H9 (cell line): Measurements from ENCODE around the gene DNMBP. TPM values are rescaled to one million over a fixed set of nuclear protein-coding genes. Genes with fewer than 3 reads are reported as not detected.

Experiments used
- DNase-seq: peaks from one replicate; pipeline ENCODE4 v3.0.0-alpha.2; 2017
- H2AFZ ChIP-seq: one replicate; pipeline ENCODE4 v1.6.1; 2013; ENCODE audit warnings: mild to moderate bottlenecking, low read length, control low read depth, moderate library complexity
- H2AK5ac ChIP-seq: 2 replicates; pipeline ENCODE4 v1.6.1; 2013; ENCODE audit warnings: low read length, control low read depth, mixed read lengths; ENCODE audit not compliant: insufficient read length
- H2BK120ac ChIP-seq: one replicate; pipeline ENCODE4 v1.6.1; 2013; ENCODE audit warnings: low read depth, mild to moderate bottlenecking, low read length, control low read depth, inconsistent platforms; ENCODE audit not compliant: poor library complexity, severe bottlenecking
- H2BK12ac ChIP-seq: 2 replicates; pipeline ENCODE4 v1.6.1; 2013; ENCODE audit warnings: low read length, control low read depth, mixed read lengths, low read depth; ENCODE audit not compliant: insufficient read length
- H2BK15ac ChIP-seq: 2 replicates; pipeline ENCODE4 v1.6.1; 2013; ENCODE audit warnings: low read depth, low read length, control low read depth
- H2BK20ac ChIP-seq: one replicate; pipeline ENCODE4 v1.6.1; 2013; ENCODE audit warnings: low read depth, mild to moderate bottlenecking, low read length, control low read depth, inconsistent platforms; ENCODE audit not compliant: poor library complexity, severe bottlenecking
- H2BK5ac ChIP-seq: 2 replicates; pipeline ENCODE4 v1.6.1; 2013; ENCODE audit warnings: low read length, control low read depth, mixed read lengths; ENCODE audit not compliant: insufficient read length
- H3K14ac ChIP-seq: 2 replicates; pipeline ENCODE4 v1.6.1; 2013; ENCODE audit warnings: low read length, control low read depth; ENCODE audit not compliant: insufficient read depth
- H3K18ac ChIP-seq: 2 replicates; pipeline ENCODE4 v1.6.1; 2013; ENCODE audit warnings: low read depth, mild to moderate bottlenecking, mixed read lengths, low read length, control low read depth; ENCODE audit not compliant: insufficient read length
- H3K23ac ChIP-seq: 2 replicates; pipeline ENCODE4 v1.6.1; 2013; ENCODE audit warnings: low read length, control low read depth, mixed read lengths, low read depth; ENCODE audit not compliant: insufficient read length
- H3K23me2 ChIP-seq: 2 replicates; pipeline ENCODE4 v1.6.1; 2013; ENCODE audit warnings: low read depth, mild to moderate bottlenecking, mixed read lengths, low read length, control low read depth; ENCODE audit not compliant: insufficient read length, poor library complexity, severe bottlenecking
- H3K27ac ChIP-seq: 2 replicates; pipeline ENCODE4 v1.5.1; 2013; ENCODE audit warnings: low read length, control low read depth, mixed read lengths, low read depth; ENCODE audit not compliant: insufficient read length
- H3K27me3 ChIP-seq: 2 replicates; pipeline ENCODE4 v1.6.1; 2013; ENCODE audit warnings: low read length, control low read depth, inconsistent platforms; ENCODE audit not compliant: insufficient read depth
- H3K4ac ChIP-seq: 2 replicates; pipeline ENCODE4 v1.6.1; 2013; ENCODE audit warnings: low read depth, mild to moderate bottlenecking, control low read depth, inconsistent platforms, low read length, moderate library complexity
- H3K4me1 ChIP-seq: 2 replicates; pipeline ENCODE4 v1.6.1; 2013; ENCODE audit warnings: low read length, control low read depth, inconsistent platforms; ENCODE audit not compliant: insufficient read depth
- H3K4me2 ChIP-seq: 2 replicates; pipeline ENCODE4 v1.6.1; 2013; ENCODE audit warnings: low read length, control low read depth, mixed read lengths; ENCODE audit not compliant: insufficient read length, insufficient read depth
- H3K56ac ChIP-seq: 2 replicates; pipeline ENCODE4 v1.6.1; 2013; ENCODE audit warnings: low read depth, mild to moderate bottlenecking, mixed read lengths, low read length, control low read depth; ENCODE audit not compliant: insufficient read length
- H3K79me1 ChIP-seq: 2 replicates; pipeline ENCODE4 v1.6.1; 2013; ENCODE audit warnings: low read depth, mild to moderate bottlenecking, moderate library complexity, low read length, control low read depth, inconsistent platforms; ENCODE audit not compliant: insufficient read depth, poor library complexity, severe bottlenecking
- H3K79me2 ChIP-seq: 2 replicates; pipeline ENCODE4 v1.6.1; 2013; ENCODE audit warnings: low read length, control low read depth, inconsistent platforms; ENCODE audit not compliant: insufficient read depth
- H3K9ac ChIP-seq: 2 replicates; pipeline ENCODE4 v1.6.1; 2013; ENCODE audit warnings: low read length, control low read depth, mixed read lengths; ENCODE audit not compliant: insufficient read length; ENCODE audit errors: extremely low read depth
- H3K9me3 ChIP-seq: one replicate; pipeline ENCODE4 v1.6.1; 2013; ENCODE audit warnings: low read depth, low read length, inconsistent platforms; ENCODE audit not compliant: control insufficient read depth
- H3T11ph ChIP-seq: one replicate; pipeline ENCODE4 v1.6.1; 2013; ENCODE audit warnings: mild to moderate bottlenecking, low read length, control low read depth, inconsistent platforms
- H4K20me1 ChIP-seq: one replicate; pipeline ENCODE4 v1.6.1; 2013; ENCODE audit not compliant: control insufficient read depth, insufficient read length, insufficient read depth
- H4K5ac ChIP-seq: 2 replicates; pipeline ENCODE4 v1.6.1; 2013; ENCODE audit warnings: low read depth, mild to moderate bottlenecking, mixed read lengths, low read length, control low read depth; ENCODE audit not compliant: insufficient read length
- H4K8ac ChIP-seq: replicated peaks from 2 replicates; pipeline ENCODE4 v1.6.1; 2013; ENCODE audit warnings: low read length, control low read depth, mixed read lengths, low read depth; ENCODE audit not compliant: insufficient read length
- H4K91ac ChIP-seq: 2 replicates; pipeline ENCODE4 v1.6.1; 2013; ENCODE audit warnings: low read depth, mild to moderate bottlenecking, moderate library complexity, mixed read lengths, low read length, control low read depth; ENCODE audit not compliant: insufficient read length
- H3K27ac Mint-ChIP-seq, 3 experiments: 2 replicates in 2 of 3; 3 replicates in 1 of 3; pipeline ENCODE4 v1.8.0; 2020 to 2021; ENCODE audit warnings: mixed read lengths in 3 of 3, mild to moderate bottlenecking in 1 of 3, moderate library complexity in 1 of 3
- H3K27me3 Mint-ChIP-seq: 2 replicates; pipeline ENCODE4 v1.8.0; 2021; ENCODE audit warnings: low read depth, mild to moderate bottlenecking, moderate library complexity, mixed read lengths
- H3K36me3 Mint-ChIP-seq, 3 experiments: 2 replicates in 2 of 3; 3 replicates in 1 of 3; pipeline ENCODE4 v1.8.0; 2020 to 2021; ENCODE audit warnings: low read depth in 3 of 3, mixed read lengths in 3 of 3; ENCODE audit not compliant: insufficient read depth in 1 of 3
- H3K4me1 Mint-ChIP-seq, 2 experiments: 2 replicates each; pipeline ENCODE4 v1.8.0; 2020; ENCODE audit warnings: mixed read lengths in 2 of 2
- H3K4me3 Mint-ChIP-seq, 2 experiments: 2 replicates in 1 of 2; 3 replicates in 1 of 2; pipeline ENCODE4 v1.8.0; 2020 to 2021; ENCODE audit warnings: mild to moderate bottlenecking in 2 of 2, mixed read lengths in 2 of 2, moderate library complexity in 1 of 2
- H3K9me3 Mint-ChIP-seq, 2 experiments: 2 replicates in 1 of 2; 3 replicates in 1 of 2; pipeline ENCODE4 v1.8.0; 2020; ENCODE audit warnings: mild to moderate bottlenecking in 2 of 2, mixed read lengths in 2 of 2, moderate library complexity in 1 of 2
- CTCF ChIP-seq: fragments of 200-600 bp; sonication (generic); conservative IDR thresholded peaks from 3 replicates; pipeline ENCODE4 v1.8.0; 2021; ENCODE audit warnings: antibody characterized with exemption, mild to moderate bottlenecking
- WGBS: extraction: QIAGEN DNeasy Blood & Tissue Kit; methylation state at CpG from one replicate; pipeline ENCODE4 v1.1.7; 2013; ENCODE audit warnings: missing lambda C conversion rate, low lambda C conversion rate, mixed read lengths; ENCODE audit not compliant: insufficient read length; ENCODE audit errors: extremely low coverage; 5-methylcytosine and 5-hydroxymethylcytosine counted together
- total RNA-seq: library from RNA; stranded (reverse); gene quantifications from 2 replicates; pipeline ENCODE4 v1.2.1, GENCODE V29; 2021

Gene DNMBP
- total RNA-seq, 1 experiment from 2014 or later: 25.6 TPM

GRCh38 chr10:99995713-99996112 is 14.0 kb downstream of the DNMBP start:
- Histone ChIP-seq H3K79me1 (peaks cover 3% of the 10 kb centered on the region), H3K23ac (no peak overlapping the region), H3K56ac (no peak overlapping the region), H2AFZ (no peak overlapping the region), H2BK12ac (no peak overlapping the region), H3K27ac (no peak overlapping the region), H3K9ac (no peak overlapping the region), H3K79me2 (no peaks in the 10 kb centered on the region), H2AK5ac (no peak overlapping the region), H4K8ac (no peak overlapping the region), H3K23me2 (no peaks in the 10 kb centered on the region), H3K4ac (no peak overlapping the region), H2BK15ac (no peak overlapping the region), H2BK20ac (no peak overlapping the region), H3K14ac (no peak overlapping the region), H4K5ac (no peak overlapping the region), H2BK120ac (no peak overlapping the region), H4K20me1 (no peaks in the 10 kb centered on the region), H3T11ph (no peak overlapping the region), H3K18ac (no peak overlapping the region), H3K27me3 (no peaks in the 10 kb centered on the region), H3K4me1 (no peaks in the 10 kb centered on the region; the same call in 1 of the 2 replicates), H2BK5ac (no peak overlapping the region), H3K9me3 (no peaks in the 10 kb centered on the region), H4K91ac (no peak overlapping the region), H3K4me2 (no peak overlapping the region)
- no peaks in the 10 kb centered on the region for H3K27me3 Mint-ChIP-seq
- WGBS: no CpG with 5 or more reads among the region's 3 CpGs
- no peaks in the 10 kb centered on the region for H3K9me3 Mint-ChIP-seq
- no peak overlapping the region for H3K4me3 Mint-ChIP-seq
- peaks cover 19 to 20% of the 10 kb centered on the region in 2 experiments for H3K4me1 Mint-ChIP-seq
- TF ChIP-seq CTCF: no peak
- no peak for DNase-seq
- H3K36me3 Mint-ChIP-seq: no peaks in the 10 kb centered on the region; a peak in 1 of 7 replicates
- H3K27ac Mint-ChIP-seq: no peak overlapping the region
